GM12878 (cell line): ENCODE data around the gene TBC1D1. TPM values are rescaled to one million over a fixed set of nuclear protein-coding genes. Genes with fewer than 3 reads are reported as not detected.

Experiments
- CBX3 ChIP-seq: fragments of 200-600 bp; sonication (generic); IDR thresholded peaks from 2 replicates; pipeline ENCODE4 v1.6.1; 2016; ENCODE audit warnings: low read depth, borderline replicate concordance
- CREM ChIP-seq: IDR thresholded peaks from 2 replicates; pipeline ENCODE4 v1.6.1; 2014; ENCODE audit warnings: antibody characterized with exemption, low read depth
- DPF2 ChIP-seq: fragments of 450-650 bp; IDR thresholded peaks from 2 replicates; pipeline ENCODE4 v1.6.1; 2017; ENCODE audit warnings: mild to moderate bottlenecking
- EGR1 ChIP-seq, 2 experiments: IDR thresholded peaks; 1 replicate in 1 of 2; 2 replicates in 1 of 2; pipeline ENCODE4 v1.6.1; 2011 to 2012; ENCODE audit warnings: low read depth in 2 of 2, low read length in 2 of 2, borderline replicate concordance in 1 of 2, mild to moderate bottlenecking in 1 of 2, moderate library complexity in 1 of 2
- EZH2 ChIP-seq: IDR thresholded peaks from 2 replicates; pipeline ENCODE4 v1.6.1; 2012; ENCODE audit warnings: low read depth, mild to moderate bottlenecking, control low read depth, inconsistent platforms, low read length, borderline replicate concordance; ENCODE audit not compliant: control insufficient read depth
- FOXK2 ChIP-seq: fragments of 450-650 bp; IDR thresholded peaks from 2 replicates; pipeline ENCODE4 v1.6.1; 2017; ENCODE audit warnings: mild to moderate bottlenecking, moderate library complexity
- IRF4 ChIP-seq: IDR thresholded peaks from 2 replicates; pipeline ENCODE4 v1.6.1; 2011; ENCODE audit warnings: low read depth, low read length
- MEF2B ChIP-seq: fragments of 450-650 bp; IDR thresholded peaks from 2 replicates; pipeline ENCODE4 v1.6.1; 2018; ENCODE audit warnings: mild to moderate bottlenecking, moderate library complexity; ENCODE audit not compliant: partially characterized antibody, poor library complexity, severe bottlenecking
- MXI1 ChIP-seq: fragments of 150-350 bp; IDR thresholded peaks from 2 replicates; pipeline ENCODE4 v1.6.1; 2011; ENCODE audit warnings: low read depth, mild to moderate bottlenecking, inconsistent platforms, low read length, improper control_type of control experiment
- NFYA ChIP-seq: IDR thresholded peaks from 2 replicates; pipeline ENCODE4 v1.6.1; 2011; ENCODE audit warnings: low read depth, mild to moderate bottlenecking, low read length, improper control_type of control experiment, borderline replicate concordance
- NR2C1 ChIP-seq: fragments of 450-650 bp; IDR thresholded peaks from 2 replicates; pipeline ENCODE4 v1.6.1; 2017; ENCODE audit warnings: antibody characterized with exemption, mild to moderate bottlenecking, moderate library complexity
- RBBP5 ChIP-seq: fragments of 200-600 bp; sonication (generic); conservative IDR thresholded peaks from 2 replicates; pipeline ENCODE4 v1.6.1; 2016
- RUNX3 ChIP-seq: IDR thresholded peaks from 2 replicates; pipeline ENCODE4 v1.6.1; 2012; ENCODE audit warnings: low read length, inconsistent platforms
- SRF ChIP-seq, 2 experiments: IDR thresholded peaks; 2 replicates each; pipeline ENCODE4 v1.6.1; 2011; ENCODE audit warnings: low read depth in 2 of 2, low read length in 2 of 2, mild to moderate bottlenecking in 1 of 2, moderate library complexity in 1 of 2
- TBL1XR1 ChIP-seq: IDR thresholded peaks from 2 replicates; pipeline ENCODE4 v1.6.1; 2012; ENCODE audit warnings: low read depth, low read length, improper control_type of control experiment
- polyA plus RNA-seq, 11 experiments: library from polyadenylated mRNA; depleted of rRNA in 4 of 11; unstranded in 6 of 11; stranded (reverse) in 5 of 11; fragments of >200 nt; fragmentation: Nextera tagmentation in 4 of 11; fragmentation: Illumina TruSeq in 1 of 11; extraction: Ambion mirVana in 4 of 11; extraction: Trizol in 1 of 11; gene quantifications; 1 replicate in 1 of 11; 2 replicates in 10 of 11; pipeline versions ENCODE4 v1.2.1 to v1.2.3, GENCODE V29; 2011 to 2016; ENCODE audit warnings: inconsistent platforms in 2 of 11, missing spikeins in 2 of 11, low read depth in 1 of 11
- total RNA-seq, 4 experiments: library from RNA; depleted of rRNA in 3 of 4; stranded (reverse); fragments of >200 nt in 3 of 4; fragmentation: Illumina TruSeq in 1 of 4; extraction: Trizol in 1 of 4; gene quantifications; 2 replicates each; pipeline versions ENCODE4 v1.2.1 to v1.2.3, GENCODE V29; 2013 to 2021
- TF ChIP-seq, protein P1 (sequence below): fragments of 450-650 bp; IDR thresholded peaks from 2 replicates; pipeline ENCODE4 v1.6.1; 2016; ENCODE audit warnings: mild to moderate bottlenecking, moderate library complexity, borderline replicate concordance
- TF ChIP-seq, protein P2 (sequence below): IDR thresholded peaks from 2 replicates; pipeline ENCODE4 v1.6.1; 2012; ENCODE audit warnings: improper control_type of control experiment, low read depth, low read length; ENCODE audit not compliant: insufficient replicate concordance
- TF ChIP-seq, protein P3 (sequence below): fragments of 450-650 bp; IDR thresholded peaks from 2 replicates; pipeline ENCODE4 v1.6.1; 2018; ENCODE audit warnings: mild to moderate bottlenecking, low read depth, moderate library complexity; ENCODE audit not compliant: partially characterized antibody

The TBC1D1 gene
- total and polyA plus RNA-seq, 10 of the 15 experiments (the other 5 are each of a cell fraction or from before 2014, with no cell fraction given): 5.3 to 102 (median 57.8) TPM

DNA sequence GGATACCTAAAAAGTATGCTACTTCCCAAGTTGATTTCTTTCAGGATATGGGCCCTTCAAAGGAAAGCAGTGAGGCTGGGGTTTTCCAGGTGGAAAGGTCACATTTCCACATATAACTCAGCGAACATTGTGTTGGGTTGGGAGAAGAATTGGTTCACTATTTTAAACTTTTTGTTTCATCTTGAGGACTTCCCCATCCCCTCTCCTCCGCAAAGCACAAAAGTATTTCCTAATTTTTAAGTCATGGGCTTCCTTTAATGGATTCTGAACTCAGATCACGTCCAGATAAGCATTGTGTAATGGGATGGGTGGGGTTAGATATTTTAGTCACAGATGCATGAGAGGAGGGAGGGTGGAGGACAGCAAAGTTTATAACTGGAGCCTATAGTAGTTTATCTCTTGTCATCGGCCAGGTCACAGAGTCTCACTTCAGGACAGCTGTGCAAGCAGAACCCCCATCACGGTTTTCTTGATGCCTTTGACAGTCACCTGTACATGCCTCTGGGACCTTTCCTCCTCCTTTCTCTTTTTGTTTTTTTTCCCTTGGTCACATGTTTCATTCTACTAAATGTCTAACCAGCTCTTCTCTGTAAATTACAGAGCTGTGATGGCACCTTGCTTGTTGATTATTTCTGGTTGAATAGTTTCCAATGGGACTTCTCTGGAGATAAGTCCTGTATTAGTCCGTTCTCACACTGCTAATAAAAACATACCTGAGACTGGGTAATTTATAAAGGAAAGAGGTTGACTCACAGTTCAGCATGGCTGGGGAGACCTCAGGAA lies 184.7 kb downstream of the TBC1D1 start (continued):
- TF ChIP-seq, protein P1, sequence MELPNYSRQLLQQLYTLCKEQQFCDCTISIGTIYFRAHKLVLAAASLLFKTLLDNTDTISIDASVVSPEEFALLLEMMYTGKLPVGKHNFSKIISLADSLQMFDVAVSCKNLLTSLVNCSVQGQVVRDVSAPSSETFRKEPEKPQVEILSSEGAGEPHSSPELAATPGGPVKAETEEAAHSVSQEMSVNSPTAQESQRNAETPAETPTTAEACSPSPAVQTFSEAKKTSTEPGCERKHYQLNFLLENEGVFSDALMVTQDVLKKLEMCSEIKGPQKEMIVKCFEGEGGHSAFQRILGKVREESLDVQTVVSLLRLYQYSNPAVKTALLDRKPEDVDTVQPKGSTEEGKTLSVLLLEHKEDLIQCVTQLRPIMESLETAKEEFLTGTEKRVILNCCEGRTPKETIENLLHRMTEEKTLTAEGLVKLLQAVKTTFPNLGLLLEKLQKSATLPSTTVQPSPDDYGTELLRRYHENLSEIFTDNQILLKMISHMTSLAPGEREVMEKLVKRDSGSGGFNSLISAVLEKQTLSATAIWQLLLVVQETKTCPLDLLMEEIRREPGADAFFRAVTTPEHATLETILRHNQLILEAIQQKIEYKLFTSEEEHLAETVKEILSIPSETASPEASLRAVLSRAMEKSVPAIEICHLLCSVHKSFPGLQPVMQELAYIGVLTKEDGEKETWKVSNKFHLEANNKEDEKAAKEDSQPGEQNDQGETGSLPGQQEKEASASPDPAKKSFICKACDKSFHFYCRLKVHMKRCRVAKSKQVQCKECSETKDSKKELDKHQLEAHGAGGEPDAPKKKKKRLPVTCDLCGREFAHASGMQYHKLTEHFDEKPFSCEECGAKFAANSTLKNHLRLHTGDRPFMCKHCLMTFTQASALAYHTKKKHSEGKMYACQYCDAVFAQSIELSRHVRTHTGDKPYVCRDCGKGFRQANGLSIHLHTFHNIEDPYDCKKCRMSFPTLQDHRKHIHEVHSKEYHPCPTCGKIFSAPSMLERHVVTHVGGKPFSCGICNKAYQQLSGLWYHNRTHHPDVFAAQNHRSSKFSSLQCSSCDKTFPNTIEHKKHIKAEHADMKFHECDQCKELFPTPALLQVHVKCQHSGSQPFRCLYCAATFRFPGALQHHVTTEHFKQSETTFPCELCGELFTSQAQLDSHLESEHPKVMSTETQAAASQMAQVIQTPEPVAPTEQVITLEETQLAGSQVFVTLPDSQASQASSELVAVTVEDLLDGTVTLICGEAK: no peak
- TF ChIP-seq SRF (IDR thresholded peaks at IDR 0.05; ENCODE audit: low read depth in 2 of 2, low read length in 2 of 2): no peak
- TF ChIP-seq EZH2: no peak
- TF ChIP-seq, protein P2, sequence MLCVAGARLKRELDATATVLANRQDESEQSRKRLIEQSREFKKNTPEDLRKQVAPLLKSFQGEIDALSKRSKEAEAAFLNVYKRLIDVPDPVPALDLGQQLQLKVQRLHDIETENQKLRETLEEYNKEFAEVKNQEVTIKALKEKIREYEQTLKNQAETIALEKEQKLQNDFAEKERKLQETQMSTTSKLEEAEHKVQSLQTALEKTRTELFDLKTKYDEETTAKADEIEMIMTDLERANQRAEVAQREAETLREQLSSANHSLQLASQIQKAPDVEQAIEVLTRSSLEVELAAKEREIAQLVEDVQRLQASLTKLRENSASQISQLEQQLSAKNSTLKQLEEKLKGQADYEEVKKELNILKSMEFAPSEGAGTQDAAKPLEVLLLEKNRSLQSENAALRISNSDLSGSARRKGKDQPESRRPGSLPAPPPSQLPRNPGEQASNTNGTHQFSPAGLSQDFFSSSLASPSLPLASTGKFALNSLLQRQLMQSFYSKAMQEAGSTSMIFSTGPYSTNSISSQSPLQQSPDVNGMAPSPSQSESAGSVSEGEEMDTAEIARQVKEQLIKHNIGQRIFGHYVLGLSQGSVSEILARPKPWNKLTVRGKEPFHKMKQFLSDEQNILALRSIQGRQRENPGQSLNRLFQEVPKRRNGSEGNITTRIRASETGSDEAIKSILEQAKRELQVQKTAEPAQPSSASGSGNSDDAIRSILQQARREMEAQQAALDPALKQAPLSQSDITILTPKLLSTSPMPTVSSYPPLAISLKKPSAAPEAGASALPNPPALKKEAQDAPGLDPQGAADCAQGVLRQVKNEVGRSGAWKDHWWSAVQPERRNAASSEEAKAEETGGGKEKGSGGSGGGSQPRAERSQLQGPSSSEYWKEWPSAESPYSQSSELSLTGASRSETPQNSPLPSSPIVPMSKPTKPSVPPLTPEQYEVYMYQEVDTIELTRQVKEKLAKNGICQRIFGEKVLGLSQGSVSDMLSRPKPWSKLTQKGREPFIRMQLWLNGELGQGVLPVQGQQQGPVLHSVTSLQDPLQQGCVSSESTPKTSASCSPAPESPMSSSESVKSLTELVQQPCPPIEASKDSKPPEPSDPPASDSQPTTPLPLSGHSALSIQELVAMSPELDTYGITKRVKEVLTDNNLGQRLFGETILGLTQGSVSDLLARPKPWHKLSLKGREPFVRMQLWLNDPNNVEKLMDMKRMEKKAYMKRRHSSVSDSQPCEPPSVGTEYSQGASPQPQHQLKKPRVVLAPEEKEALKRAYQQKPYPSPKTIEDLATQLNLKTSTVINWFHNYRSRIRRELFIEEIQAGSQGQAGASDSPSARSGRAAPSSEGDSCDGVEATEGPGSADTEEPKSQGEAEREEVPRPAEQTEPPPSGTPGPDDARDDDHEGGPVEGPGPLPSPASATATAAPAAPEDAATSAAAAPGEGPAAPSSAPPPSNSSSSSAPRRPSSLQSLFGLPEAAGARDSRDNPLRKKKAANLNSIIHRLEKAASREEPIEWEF: peak; percentile 10
- no peak for TF ChIP-seq MEF2B
- 0 out of 2 replicates have a peak, but pooled peaks have one; percentile 12 for TF ChIP-seq DPF2
- TF ChIP-seq, protein P3, sequence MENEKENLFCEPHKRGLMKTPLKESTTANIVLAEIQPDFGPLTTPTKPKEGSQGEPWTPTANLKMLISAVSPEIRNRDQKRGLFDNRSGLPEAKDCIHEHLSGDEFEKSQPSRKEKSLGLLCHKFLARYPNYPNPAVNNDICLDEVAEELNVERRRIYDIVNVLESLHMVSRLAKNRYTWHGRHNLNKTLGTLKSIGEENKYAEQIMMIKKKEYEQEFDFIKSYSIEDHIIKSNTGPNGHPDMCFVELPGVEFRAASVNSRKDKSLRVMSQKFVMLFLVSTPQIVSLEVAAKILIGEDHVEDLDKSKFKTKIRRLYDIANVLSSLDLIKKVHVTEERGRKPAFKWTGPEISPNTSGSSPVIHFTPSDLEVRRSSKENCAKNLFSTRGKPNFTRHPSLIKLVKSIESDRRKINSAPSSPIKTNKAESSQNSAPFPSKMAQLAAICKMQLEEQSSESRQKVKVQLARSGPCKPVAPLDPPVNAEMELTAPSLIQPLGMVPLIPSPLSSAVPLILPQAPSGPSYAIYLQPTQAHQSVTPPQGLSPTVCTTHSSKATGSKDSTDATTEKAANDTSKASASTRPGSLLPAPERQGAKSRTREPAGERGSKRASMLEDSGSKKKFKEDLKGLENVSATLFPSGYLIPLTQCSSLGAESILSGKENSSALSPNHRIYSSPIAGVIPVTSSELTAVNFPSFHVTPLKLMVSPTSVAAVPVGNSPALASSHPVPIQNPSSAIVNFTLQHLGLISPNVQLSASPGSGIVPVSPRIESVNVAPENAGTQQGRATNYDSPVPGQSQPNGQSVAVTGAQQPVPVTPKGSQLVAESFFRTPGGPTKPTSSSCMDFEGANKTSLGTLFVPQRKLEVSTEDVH: no peak
- TF ChIP-seq NFYA: no peak
- TF ChIP-seq NR2C1: no peak
- TF ChIP-seq TBL1XR1: no peak
- peak; percentile 52 for TF ChIP-seq RUNX3
- no peak for TF ChIP-seq EGR1 (IDR thresholded peaks at IDR 0.05; ENCODE audit: borderline replicate concordance in 1 of 2, low read depth in 2 of 2, low read length in 2 of 2)
- no peak for TF ChIP-seq RBBP5
- no peak; the same call in 1 of the 2 replicates for TF ChIP-seq FOXK2
- TF ChIP-seq IRF4: 0 out of 2 replicates have a peak, but pooled peaks have one; percentile 18
- no peak for TF ChIP-seq CREM
- TF ChIP-seq CBX3: no peak
- TF ChIP-seq MXI1: no peak
